Measurements from ENCODE around the gene TBC1D24. TPM values are rescaled to one million over a fixed set of nuclear protein-coding genes. Genes with fewer than 3 reads are reported as not detected.

TBC1D24 gene
- total RNA-seq, 1 donor from 2014 or later, result 11.8 TPM

GRCh38 chr16:2505695-2506094 lies 30.8 kb downstream of the TBC1D24 start:
- intact Hi-C loops (cut with DNase I), result no loop called here
- ATAC-seq (ENCODE audit: poor library complexity) (no peak), DNase-seq (no peak)

DNA sequence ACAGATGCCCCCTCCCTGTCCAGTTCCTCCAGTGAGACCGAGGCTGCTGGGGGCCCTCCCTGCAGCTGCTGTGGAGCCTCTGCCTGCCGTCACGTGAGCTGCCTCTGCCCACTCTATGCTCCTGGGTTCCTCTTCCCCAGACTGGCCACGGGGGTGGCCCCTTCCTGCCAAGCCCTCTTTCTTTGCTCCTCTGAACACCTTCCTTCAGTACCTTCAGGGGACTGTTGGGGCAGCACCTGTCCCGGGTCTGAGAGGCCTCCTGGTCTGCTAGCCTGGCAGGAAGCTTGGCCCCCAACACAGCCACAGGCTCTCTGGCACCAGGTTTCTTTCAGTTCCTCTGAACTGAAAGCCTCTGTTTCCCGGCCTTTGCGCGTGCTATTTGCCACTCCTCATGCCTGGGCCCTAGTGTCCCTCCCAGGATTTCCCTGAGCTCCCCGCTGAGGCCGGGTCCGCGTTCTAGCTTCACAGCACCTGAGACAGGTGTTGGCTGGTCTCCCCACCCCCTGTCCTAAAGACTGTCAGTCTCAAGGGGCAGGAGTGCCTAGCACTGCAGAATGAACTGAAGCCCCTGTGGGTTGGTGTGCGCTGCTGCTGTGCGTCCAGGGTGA lies 32.2 kb downstream of the TBC1D24 start:
- DNase-seq (peak; percentile 66), ATAC-seq (ENCODE audit: poor library complexity) (peak; percentile 53)
- intact Hi-C loops (cut with DNase I), result no loop called here

DNA sequence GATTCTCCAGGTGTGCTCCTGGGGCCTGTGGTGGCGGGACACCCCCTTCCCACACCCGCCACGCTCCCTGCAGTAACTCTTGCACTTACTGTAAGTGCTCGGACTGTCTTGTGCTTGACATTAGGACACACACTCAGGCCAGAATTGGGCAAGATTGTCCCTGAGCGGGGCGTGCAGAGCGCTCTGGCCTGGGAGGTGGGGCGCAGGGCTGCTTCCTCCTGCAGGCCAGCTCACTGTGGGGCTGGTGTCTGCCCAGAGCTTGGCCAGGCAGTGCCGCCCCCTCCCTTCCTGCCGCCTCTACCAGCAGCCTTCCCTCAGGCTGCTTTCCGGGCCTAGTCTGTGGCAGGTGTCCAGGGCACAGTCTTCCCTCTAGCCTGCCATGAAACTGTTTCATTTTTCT lies 32.7 kb downstream of the TBC1D24 start:
- intact Hi-C loops (cut with DNase I), result no loop called here
- peak; percentile 46 for ATAC-seq (ENCODE audit: poor library complexity)

GRCh38 chr16:2508722-2509400 lies 33.9 kb downstream of the TBC1D24 start:
- intact Hi-C loops (cut with DNase I), result no loop called here
- ATAC-seq (ENCODE audit: poor library complexity), result no peak
- DNase-seq, result no peak

More for the DNA sequence above, 32.7 kb downstream of the TBC1D24 start:
- DNase-seq, result peak; percentile 83

DNA sequence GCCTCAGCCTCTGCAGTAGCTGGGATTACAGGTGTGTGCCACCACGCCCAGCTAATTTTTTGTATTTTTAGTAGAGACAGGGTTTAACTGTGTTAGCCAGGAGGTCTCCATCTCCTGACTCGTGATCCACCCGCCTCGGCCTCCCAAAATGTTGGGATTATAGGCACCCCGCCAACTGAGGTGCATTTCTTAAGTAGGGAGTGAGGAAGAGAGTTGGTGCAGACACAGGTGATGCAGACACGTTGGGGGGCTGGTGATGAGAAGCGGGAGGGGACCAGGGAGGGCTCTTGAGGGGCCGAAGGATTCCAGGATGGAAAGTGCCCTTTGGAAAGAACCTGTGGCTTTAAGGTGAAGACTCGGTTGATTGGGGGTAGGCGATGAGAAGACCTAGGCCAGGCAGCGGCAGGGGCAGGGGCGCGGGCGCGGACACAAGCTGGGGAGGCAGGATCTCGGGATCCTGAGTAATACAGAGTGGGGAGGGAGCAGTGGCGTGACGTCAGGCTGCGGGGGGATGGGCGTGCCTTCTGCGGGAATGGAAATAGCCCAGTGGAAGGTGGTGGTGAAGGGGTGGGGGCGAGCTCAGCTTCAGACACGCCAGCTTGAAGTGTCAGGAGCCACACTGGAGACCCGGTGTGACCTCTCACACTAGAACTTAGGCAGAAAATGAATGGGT lies 36.3 kb downstream of the TBC1D24 start:
- ATAC-seq (ENCODE audit: poor library complexity) (no peak), DNase-seq (peak; percentile 80)
- intact Hi-C loops (cut with DNase I), result no loop called here

DNA sequence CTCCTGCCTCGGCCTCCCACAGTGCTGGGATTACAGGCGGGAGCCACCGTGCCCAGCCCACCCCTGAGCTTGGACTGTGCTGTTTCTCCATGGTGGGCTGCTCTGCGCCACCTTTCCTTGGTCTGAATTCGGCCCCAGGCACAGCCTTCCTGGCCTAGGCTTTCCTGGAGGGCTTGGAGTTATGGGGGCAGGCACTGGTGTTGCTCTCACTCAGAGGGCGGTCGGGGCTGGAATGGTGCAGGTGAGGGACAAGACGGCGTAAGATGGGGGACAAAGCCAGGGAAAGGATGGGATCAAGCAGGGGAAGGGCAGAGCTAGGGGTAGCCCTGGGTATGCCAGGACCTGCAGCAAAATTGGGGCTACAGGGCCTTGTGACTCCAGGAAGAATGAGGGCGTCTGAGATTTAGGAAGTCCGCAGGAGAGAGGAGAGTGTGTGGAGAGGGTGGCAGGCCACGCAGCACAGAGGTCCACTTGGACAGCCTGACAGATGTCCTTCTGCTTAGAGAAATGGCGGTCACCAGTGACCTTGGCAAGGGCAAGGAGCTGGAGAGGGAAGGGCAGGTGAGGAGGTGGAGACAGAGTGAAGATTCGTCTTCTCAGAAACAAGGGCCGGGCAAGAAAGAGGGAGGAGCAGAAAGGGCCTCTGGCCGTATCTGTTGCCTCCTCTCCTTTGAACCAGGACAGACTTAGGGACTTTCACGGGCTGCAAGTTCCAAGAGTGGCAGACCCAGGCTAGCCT lies 37.2 kb downstream of the TBC1D24 start:
- intact Hi-C loops (cut with DNase I), result no loop called here
- ATAC-seq (ENCODE audit: poor library complexity) (no peak), DNase-seq (no peak)

- peak; percentile 44 for DNase-seq
- intact Hi-C loops (cut with DNase I), result no loop called here
- ATAC-seq (ENCODE audit: poor library complexity), result no peak
These were observed 37.9 kb downstream of the TBC1D24 start for GRCh38 chr16:2512735-2513404.

- ATAC-seq (ENCODE audit: poor library complexity) (peak; percentile 89), DNase-seq (peak; percentile 97)
- intact Hi-C loops (cut with DNase I), result no loop called here
These were observed 38.7 kb downstream of the TBC1D24 start, which contains the start of gene ATP6V0C for GRCh38 chr16:2513405-2514332. Gene ATP6V0C (plus strand): TSS chr16:2513952. CDS start chr16:2514104, 152 bp downstream.

DNA sequence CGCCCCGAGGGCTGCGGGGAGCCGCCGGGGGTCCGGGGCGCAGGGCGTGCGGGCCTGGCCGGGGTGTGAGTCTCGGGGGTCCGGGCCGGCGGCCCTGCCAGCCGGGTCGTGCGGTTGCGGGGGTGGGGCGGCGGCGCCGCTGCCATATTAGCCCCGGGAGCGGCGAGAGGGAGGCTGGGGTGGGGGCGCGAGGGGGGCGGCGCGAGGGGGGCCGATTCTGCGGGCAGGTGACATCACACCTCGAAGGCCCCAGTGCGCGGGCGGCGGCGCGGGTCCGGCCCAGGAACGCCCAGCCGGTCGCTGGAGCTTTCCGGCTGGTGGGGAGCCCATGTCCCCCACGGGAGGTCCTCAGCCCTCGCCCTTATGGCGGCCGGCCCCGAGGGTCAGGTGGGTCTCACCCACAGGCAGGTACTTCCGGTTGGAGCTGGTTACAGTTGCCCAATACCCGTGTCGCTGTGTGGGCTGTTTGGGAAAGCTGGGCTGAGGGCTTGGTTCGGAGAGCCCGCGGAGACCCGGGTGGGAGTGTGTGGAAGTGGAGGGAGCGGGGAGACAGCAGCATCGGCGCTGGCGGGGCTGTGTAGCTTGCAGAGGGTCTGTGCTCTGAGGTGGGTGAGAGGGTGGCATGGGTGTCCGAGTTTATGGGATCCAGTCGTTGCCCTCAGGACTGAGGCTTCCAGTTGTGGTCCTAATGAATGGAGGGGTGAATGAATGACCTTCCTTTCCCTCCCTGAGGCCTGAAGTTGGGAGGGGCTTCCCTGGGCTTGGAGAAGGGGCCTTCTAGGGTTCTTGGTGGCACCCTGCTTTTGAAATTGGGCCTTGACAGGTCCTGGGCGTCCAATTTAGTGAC lies 39.6 kb downstream of the TBC1D24 start:
- intact Hi-C loops (cut with DNase I), result no loop called here
- ATAC-seq (ENCODE audit: poor library complexity), result no peak
- DNase-seq, result no peak

DNA sequence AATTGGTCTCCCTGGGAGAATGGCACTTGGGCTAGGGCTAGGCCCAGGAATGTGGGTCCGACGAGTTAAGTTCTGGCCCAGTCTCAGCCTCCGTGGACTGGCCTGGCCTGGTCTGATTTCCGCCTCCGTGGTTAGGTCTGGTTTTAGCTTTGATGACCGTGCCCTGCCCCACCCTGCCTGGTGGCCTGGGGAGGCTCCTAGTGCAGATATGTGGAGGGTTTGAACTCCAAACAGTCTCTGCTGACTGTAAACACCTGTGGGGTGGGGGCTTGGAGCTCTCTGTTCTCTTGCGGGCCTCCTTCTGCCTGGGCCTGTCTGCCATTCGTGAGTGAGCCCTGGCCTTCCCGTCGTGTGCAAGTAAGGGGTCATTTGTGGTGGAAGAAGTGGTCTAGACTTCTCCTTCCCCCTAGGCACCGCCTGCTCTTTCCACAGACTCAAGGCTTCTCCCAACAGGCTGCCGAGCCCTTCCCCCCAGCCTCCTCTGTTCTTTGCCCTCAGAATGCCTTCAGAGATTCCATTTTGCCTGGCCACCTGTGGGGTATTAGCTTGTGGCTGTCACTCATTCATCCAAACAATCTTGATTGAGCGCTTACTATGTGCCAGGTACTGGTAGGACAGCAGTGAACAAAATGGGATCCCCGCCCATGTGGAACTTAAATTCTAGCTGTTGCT lies 40.4 kb downstream of the TBC1D24 start:
- intact Hi-C loops (cut with DNase I), result no loop called here
- ATAC-seq (ENCODE audit: poor library complexity) (no peak), DNase-seq (peak; percentile 44)

DNA sequence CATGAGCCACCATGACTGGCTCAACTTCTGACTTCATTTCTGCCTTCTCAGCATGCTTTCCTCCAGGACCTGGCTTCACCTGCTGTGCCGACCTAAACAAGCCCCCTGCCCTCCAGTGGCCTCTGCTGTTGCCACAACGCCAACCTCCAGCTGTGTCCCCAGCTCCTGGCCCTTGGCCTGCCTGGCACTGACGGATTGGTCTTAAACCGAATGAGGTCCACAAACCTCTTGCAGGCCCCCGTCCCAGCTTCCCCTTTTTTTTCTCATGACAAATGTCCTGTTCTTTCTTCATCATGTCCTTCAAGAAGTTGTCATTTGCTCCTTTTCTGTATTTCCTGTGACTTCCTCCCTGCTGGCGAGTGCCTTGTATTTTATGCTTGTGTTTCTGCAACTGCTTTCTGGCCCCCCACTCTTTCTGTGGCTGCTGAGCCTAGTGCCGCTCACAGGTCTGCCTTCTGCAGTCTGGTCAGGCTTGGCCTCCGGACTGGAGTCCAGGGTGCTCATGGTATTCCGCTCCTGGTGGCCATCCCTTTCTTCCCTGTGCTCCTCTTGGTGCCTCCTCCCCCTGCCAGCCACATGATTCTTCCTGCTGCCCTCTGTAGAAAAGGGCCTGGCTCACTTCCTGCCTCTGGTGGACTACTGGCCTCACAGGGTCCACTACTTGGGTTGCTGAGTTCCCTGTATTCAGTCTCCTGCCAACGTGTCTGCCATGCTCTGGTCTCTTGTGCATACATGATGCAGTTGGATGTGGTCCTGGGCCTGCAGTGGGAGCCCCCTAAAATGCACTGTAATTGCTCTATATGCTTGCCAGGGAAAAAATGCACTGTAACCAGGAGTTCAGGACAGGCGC lies 41.7 kb downstream of the TBC1D24 start:
- intact Hi-C loops (cut with DNase I), result no loop called here
- no peak for ATAC-seq (ENCODE audit: poor library complexity)
- peak; percentile 67 for DNase-seq

DNA sequence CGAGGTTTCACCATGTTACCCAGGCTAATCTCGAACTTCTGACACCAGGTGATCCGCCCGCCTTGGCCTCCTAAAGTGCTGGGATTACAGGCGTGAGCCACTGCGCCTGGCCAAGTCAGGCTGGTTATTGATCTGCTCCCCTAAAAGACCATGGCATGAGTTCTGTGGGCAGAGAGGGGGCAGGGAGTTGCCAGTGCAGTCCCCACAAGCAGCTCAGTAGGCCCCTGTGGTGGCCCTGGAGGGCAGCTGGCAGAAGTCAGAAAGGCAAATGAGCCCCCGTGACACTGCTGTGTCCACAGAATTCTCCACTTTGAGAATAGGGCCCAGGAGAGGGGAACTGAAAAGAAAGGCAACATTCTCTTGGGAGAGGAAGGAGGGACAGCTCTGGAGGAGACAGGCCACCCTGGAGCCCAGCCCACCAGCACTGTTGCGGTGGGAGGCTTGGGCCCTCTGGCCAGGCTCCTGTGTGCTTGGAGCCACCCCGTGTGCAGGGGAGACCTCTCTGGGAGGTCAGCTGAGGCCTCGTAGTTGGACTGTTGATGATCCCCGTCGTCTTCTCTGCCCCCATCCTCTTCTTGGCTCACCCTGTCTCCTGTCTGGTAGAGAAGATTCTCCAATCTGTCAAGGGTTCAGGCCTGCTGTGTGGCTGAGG lies 43.2 kb downstream of the TBC1D24 start:
- DNase-seq, result no peak
- intact Hi-C loops (cut with DNase I), result no loop called here
- ATAC-seq (ENCODE audit: poor library complexity), result no peak

DNA sequence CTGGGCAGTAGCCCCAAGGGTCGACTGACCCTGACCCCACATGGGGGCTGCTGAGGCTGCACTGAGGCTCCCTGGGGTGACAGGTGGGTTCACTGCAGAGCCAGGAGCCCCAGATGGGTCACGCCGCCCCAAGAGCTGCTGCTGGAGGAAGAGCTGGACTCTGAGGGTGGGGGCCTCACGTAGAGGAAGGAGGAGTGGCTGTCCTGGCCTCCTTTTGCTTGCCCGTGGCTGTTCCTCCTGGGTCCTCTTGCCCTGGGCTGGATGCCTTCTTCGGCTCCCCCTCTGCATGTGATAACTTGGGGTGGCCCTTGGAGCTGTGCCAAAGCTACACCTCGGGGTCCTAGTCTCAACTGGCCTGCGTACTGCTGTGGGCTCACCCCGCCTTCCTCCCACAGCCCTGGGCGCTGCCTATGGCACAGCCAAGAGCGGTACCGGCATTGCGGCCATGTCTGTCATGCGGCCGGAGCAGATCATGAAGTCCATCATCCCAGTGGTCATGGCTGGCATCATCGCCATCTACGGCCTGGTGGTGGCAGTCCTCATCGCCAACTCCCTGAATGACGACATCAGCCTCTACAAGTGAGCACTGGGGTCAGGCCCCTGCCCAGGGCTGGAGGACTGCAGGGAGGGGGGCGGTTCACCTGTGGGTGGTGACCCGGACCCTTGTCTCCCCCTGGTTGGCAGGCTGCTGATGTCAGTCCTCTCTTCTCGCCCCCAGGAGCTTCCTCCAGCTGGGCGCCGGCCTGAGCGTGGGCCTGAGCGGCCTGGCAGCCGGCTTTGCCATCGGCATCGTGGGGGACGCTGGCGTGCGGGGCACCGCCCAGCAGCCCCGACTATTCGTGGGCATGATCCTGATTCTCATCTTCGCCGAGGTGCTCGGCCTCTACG lies 44.1 kb downstream of the TBC1D24 start:
- intact Hi-C loops (cut with DNase I), result no loop called here
- DNase-seq, result peak; percentile 51
- no peak for ATAC-seq (ENCODE audit: poor library complexity)

GRCh38 chr16:2519711-2520080 lies 44.8 kb downstream of the TBC1D24 start:
- intact Hi-C loops (cut with DNase I), result no loop called here
- DNase-seq (no peak), ATAC-seq (ENCODE audit: poor library complexity) (no peak)

Measured in Right ventricle myocardium superior (tissue), 1 donor.